HG02759 (cell line): Measurements from ENCODE around the gene HS6ST2.

Source experiments
- ATAC-seq: cut with Tn5 transposase; IDR thresholded peaks from one replicate; pipeline ENCODE4 v1.9.1; 2021; ENCODE audit warnings: mild to moderate bottlenecking, moderate library complexity; ENCODE audit not compliant: unreplicated experiment

The HS6ST2 gene

DNA sequence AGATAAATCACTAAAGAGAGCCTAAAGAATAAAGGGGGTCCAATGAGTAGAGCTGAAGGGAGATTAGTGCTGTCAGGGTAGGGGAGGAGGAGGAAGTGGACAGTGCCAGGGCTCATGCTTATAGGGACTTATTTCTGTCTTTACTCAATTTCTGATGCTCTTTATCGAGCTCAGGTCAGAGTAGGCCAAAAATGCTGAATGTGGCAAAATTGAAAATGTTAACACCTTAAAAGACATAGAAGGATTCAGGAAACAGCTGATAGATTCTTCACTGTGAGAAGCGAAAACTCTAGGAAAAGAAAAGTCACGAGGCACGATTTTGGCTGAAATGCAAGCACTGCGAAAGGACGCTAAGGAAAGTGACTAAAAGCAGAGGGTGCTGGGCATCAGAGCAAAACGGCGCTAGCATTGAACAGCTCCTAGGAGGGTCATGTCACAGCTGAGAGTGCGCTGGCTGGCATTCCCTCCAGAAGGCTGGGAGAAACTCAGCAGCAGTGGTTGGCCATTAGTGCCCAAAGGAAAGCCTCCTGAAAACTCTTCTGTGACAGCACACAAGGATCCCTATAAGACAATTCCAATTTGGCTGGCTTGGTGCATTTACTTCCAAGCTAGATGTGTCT, 150.9 kb downstream of the HS6ST2 start:
- ATAC-seq, result no peak

DNA sequence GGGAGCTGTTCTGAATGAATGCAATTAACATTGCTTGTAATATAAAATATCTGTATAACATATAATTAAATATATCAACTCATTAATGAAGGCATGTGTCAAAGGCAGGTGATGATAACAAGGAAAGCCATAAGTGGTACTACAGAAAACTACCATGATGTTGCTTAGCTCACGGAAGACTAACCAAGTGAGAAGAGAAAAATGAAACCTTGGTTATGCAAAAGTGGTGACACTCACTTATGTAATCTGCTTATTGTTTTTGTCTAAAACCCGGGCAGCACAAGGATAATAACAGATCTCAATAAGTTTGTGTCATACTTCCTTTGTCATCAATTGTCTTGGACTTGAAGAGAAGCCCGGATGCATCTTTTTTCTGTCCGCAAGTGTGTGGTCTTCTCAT, 156.4 kb downstream of the HS6ST2 start:
- no peak for ATAC-seq

DNA sequence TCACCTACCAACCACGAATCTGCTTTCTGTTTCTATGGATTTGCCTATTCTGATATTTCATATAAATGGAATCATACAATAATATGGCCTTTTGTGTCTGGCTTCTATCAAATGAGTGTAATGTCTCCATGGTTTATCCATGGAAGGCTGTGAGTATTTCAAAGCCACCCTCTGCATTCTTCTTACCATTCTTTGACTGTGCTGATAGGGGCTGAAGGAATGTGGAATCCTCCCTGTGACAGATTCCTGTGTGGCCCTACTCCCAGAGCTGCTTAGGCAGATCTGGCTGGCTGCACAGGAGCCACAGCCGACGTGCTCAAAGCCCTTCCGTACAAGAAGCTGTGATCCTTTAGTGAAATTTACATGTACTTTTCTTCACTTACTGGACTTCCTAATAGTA, 163.2 kb downstream of the HS6ST2 start:
- ATAC-seq, result no peak

DNA sequence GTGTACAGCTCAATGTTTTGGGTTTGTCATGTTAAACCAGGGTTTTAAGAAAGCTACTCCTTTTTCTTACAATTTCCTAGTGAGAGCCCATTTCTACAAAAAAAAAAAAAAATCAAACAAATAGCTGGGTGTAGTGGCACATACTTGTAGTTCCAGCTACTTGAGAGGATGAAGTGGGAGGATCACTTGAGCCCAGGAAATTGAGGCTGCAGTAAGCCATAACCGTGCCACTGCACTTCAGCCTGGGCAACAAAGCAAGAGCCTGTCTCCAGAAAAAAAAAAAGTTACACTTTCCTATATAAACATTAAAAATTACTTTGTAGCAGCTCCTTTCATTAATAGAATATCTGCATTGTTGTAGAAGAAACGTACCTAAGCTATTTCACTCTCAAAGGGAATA, 166.7 kb downstream of the HS6ST2 start:
- ATAC-seq, result no peak

DNA sequence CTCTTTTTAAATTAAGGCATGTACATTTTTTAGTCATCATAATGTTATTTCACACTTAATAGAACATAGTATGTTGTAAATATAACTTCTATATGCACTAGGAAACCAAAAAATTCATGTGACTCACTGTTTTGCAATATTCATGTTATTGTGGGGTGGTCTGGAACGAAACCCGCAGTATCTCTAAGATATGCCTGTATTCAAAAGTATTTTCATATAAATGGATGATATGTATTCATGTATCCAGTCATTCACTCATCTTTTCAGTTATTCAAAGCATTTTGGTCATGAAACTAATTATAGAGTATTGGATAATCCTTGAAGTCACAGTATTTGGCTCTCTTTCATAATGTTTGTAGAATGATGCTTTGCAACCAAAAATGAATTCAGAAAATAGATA, 168.1 kb downstream of the HS6ST2 start:
- ATAC-seq, result no peak

DNA sequence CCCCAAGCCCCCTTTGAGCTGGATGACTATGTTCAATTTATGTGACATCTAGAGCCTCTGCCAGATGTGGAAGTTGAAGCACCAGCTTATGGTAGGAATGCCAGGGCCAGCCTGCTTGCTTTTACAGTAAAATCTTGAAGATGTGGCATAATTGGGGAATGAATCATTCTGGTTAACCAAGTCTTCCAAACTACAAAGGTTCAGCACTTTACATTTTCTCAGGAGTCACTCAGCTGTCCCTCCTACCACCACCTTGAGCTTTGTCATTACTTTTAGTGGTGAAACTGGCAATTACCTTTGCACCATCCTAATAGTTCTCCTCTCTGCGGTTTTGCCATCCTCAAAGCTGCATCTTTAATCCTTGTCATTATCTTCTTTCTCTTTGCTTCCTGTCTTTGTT, 172.2 kb downstream of the HS6ST2 start:
- no peak for ATAC-seq

DNA sequence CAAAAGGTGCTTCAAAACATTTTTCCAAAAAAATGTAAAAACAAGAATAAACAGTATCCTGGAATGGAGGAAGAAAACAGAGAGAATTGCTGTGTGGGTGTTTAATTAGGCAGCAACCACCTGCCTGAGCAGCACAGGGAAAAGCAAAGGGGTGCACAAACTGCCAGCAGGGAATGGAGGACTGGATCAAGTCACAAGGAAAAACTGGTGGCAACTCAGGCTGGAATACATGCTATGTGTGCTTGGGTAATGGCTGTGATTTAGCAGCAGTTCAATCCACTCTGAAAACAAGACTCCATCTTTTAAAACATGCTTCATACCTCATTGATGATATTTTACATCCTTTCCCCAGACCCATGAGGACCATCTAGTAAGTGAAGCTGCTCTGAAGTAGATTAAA, 179.5 kb downstream of the HS6ST2 start:
- ATAC-seq, result no peak

DNA sequence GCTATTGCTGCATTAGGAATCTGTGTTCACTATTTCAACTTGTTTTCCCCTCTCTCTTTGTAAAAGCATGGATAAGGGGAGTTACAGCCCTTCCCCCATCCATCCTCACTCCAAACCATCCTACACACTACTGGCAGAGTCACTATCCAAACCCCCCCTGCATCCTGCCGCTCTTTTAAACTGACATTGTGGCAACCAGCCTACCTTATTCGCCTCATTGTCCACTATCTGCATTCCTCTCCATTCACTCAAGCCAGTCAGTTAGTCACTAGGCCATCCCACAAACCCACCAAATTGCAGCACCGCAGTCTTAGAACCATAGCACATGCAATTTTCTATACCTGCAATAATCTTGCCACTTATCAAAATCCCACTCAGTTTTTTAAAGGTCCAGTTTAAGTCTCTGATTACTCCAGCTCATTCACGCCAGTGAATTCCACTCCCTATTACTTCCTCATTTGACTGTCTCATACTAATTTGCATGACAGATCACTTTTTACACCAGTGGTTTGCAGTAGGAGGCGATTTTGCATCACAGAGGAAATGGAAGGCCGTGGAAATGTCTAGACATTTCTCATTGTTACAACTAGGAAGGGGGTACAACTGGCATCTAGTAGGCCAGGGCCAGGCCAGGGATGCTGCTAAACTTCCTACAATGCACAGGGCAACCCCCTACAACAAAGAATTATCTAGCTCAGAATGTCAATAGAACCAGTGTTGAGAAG, 181.8 kb downstream of the HS6ST2 start:
- ATAC-seq, result no peak

DNA sequence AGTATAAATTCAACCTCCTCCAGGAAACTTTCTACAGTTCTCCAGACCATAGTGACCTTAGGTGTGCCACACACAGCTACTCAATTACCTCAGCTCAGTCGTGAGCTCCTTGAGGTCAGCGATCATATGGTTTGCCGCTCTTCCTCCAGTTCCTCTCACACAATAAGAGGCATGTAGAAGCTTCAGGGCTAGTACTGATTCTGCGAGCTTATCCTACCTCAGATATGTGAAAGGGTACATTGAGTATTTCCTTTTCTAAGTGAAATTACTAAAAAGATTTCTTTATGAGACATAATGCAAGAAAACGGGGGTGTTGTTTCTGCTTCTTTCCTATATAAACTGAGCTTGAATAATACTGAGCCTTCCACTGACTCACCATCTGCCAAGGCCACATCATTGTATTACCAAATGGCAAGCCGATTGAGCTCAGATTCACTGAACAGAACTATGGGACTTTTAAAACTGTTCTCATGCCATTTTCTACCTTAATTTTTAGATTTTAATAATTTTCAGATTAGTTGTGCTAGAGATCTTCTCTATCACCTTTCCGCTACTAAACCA, 183.1 kb downstream of the HS6ST2 start:
- no peak for ATAC-seq

DNA sequence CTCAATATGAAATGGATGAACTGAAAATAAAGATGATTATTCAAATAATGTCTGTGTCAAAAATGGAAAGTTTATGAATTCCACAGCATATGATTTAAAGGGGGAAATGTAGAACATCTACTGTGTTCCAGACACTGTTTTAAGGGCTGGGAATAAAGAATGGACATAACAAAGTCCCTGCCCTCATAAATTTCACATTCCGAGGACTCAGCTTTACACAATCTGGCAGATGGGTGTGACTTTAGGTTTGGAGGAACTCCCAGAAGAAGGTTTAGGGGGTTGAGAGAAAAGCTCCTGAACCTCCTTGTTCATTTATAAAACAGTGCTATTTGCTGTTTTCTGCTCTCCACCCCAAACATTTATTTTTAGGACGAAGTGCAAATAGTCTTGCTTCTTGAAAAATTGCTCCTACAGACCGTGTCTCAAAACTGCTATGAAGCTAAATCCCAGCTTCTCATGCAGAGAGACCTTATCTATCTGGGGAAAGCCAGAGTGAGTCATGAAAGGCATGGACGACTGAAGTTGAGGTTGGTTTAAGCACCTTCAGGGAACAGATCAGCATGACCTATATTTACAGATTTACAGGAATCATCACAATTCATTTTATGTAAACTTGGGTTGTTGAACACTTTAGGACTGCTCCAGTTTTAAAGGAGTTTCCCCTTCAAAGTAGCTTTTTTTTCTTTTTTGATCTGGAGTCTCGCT, 184.3 kb downstream of the HS6ST2 start:
- no peak for ATAC-seq

DNA sequence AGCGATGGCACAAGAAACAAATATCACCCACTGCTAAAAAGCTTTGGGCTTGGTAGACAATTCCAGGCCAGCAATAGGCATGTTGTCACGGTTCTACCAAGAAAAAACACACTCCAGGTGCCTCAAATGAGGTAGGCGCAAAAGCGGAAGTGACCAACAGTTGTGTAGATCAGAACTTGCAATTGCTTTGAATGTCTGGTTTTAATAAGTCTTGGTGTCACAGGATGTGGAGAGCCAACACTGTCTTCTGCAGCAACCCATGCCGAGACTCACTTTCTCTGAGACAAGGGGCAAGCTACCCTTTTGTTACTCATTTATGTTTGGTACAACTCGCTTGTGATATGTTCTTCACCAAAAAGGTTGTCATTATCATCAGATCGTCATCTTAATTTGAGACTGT, 188.8 kb downstream of the HS6ST2 start:
- ATAC-seq, result no peak

DNA sequence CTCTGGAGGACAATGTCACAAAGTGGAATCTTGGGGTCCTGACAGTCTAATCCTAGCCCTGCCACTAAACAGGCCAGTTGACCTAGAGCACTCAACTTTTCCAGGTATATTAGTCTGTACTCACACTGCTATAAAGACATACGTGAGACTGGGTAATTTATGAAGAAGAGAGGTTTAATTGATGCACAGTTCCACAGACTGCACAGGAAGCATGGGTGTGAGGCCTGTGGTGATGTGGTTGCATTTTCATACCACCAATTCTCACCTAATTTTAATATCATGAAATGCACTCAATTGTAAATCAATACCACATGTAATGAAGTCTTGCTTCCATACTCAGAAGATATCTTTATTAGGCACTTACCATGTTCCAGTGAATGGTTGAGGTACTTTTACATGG, 192.0 kb downstream of the HS6ST2 start:
- ATAC-seq, result no peak

DNA sequence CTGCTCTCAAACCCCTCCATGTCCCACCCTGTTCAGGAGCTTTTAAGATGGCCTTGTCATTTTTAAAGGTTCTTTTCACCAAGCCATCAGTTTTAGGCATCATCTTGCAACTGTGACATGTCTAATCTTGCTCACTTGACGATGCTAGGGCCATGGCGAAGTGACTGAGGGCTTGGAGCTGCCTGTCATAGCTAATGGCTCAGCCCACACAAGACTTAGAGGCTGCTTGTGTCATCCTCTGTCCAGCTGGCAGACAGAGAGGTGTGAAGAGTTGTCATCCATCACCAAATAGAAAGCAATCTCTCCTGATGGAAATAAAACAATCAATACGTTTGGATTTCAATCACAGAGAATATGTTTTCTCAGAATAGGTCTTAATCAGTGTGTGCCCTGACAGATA, 194.9 kb downstream of the HS6ST2 start:
- ATAC-seq, result no peak

DNA sequence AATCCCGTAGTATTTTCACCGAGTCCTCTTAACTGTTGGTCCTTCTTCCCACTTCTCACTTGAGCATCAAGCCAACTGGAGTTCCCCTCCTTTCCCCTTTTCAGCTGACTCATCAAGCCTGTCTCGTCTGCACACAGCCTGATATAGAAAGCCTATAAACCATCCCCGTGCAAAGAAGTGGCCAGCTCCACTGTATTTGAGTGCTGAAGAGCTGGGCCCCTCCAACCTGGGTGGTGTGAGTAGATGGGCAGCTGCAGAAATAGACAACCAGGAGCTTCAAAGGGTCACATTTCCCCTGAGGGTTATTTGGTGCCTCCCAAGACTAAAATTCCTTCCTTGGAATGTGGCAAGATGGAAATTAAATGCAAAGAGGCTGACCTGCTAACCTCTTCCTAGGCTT, 199.7 kb downstream of the HS6ST2 start:
- ATAC-seq, result no peak

DNA sequence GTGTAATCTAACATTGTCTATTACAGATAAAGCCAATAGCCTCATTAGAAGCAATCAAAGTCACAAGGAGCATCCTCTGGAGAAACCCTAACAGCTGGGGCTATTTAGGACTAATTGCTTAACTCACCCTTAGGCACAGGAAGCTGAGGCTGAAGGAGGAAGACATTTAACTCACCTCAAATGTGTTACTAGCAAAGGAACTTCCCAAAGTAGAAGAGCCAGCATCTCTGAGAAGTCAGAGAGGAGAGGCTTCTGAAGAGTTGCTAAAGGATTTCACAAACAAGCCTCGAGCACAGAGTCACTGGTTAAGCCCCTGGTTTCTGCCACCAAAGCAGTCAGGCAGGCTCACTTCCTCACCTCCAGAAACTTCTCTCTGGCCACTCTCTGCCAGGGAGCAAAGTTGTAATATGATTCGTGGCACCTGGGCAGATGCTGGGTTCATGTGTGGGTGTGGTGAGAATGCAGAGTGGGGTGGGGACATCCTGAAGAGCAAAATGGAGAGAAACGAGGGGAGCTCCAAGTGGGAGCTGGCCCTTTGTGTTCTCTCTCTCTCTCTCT, 201.3 kb downstream of the HS6ST2 start:
- ATAC-seq, result no peak

DNA sequence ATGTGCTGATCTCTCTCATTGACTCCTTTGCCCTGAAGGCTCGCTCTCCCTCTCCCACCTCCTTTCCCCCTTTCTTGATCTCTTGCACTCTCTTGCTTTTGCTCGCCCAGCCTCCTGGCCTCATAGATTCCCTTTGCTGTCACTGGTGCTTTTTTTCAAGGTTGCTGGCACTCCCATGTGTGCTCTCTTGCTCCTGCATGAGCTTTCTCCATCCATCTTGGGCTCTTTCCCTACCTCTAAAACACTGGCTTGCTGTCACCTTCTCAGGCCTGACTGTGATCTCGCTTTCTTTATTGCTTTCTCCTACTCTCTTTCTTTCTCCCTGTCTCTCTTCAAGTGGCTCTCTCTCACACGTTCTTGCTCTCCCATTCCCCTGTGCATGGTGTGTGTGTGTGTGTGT, 202.0 kb downstream of the HS6ST2 start:
- no peak for ATAC-seq

DNA sequence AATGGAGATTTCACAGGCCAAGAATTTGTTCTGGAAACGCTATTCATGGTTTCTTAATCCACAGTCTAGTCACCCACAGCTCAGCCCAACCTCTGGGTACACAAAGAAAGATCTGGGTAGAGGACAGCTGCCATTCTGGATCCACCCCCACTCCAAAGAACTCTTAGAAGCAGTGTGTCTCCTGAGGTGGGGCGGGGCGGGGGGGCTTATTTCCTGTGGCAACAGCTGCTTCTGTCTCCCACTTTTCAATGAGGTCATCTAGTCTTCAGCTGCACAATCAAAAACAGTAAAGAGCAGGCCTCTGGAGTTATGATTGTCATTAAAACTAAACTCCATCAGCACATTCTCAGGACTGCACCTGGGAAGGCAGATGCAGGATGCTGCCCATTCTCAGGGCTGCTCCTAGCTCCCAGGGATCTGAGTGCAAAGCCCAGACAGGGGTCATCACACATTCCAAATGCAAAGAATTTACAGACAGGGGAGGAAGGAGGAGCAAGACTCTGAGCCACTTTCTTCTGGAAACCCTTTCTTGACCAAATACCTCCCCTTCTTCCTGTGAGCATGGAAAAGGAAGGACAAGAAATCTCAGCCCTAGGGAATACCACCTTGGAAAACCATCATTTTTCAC, 207.3 kb downstream of the HS6ST2 start:
- ATAC-seq, result no peak

DNA sequence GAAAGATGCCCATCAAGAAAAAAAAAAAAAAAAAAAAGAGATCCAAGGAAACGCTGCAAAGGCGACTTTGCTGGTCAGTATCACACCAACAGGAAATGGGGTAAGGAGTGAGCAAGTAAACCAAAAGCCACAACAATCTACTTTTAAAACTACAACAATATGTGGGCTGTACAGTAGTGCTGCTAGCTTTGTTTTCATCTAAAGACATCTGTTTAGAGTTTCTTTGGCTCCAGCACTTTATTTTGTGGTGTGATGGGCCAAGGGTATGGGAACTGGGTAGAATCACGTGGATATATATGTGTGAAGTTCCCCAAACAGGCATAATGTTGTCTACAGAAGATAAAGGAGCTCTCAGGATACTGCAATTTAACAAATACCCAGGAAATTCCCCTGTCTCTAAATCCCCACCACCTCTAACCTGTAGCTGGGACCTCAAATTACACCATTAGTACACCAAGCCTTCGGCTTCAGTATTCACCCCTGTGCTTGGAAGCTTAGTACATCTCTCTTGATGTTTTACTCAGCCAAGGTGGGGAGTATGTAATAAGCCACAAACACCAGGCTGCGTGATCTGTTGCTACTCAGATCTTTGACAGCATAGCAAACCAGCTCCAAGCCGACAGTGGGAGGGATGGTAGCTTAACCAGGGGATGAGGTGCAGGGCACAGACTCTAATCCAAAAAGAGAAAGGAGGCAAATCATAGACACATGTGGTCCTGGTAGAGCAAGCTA, 207.9 kb downstream of the HS6ST2 start:
- no peak for ATAC-seq

DNA sequence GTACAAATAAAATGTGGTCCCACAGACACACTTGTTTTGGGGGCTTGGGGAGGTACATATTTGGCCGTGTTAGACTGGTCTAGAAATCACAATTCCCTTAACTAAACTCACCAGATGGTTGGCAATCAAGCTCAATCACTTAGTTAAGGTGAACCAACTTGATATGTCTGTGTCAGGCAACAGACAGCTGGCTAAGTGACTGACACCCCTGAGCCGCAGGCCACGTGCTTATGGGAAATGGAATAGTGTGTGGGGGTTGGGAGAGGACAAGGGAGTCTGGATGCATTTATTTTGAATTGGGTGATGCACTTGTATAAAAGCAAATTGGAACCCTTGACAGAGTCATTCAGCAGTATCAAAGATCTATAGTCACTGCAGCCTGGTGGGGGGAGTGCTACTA, 209.0 kb downstream of the HS6ST2 start:
- ATAC-seq, result no peak

DNA sequence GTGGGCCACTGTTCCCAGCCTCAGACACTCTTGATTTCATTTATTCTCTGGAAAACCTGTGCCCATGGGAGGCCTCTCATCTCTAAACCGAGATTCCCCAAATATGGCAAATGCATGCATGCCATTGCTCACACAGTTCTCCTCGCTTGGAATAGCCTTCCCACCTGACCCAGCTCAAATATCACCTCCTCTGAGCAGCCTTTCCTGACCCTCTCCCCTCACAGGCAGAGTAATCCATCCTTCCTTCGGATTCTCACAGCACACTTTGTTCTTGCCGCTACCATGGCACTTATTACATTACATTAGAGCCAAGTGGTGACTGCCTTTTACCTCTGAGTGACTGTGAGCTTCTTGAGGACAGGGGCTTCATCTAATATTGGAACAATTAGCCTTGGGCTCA, 209.5 kb downstream of the HS6ST2 start:
- no peak for ATAC-seq

DNA sequence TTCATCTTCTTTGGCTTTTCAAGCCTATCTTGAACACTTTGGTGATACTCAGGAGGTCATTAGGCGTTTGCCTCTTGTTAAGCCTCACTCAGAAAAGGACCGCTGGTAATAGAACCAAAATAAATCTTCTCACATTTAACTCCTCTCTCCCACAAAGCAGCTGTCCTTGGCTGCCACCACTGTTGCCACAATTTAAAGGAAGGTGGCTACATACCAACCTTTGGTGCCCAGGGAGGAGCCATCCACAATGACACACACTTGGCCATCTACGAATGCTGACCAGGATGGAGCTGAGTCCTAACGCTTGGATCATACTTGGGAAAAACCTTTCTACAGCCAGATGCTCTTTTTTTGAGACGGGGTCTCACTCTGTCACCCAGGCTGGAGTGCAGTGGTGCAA, 210.2 kb downstream of the HS6ST2 start:
- no peak for ATAC-seq
